Ovary (tissue), 9 donors: ENCODE results near the gene GPRC5C. TPM values are rescaled to one million over a fixed set of nuclear protein-coding genes. Genes with fewer than 3 reads are reported as not detected.

Source experiments
- DNase-seq, 5 donors: peaks; one replicate each; pipeline ENCODE4 v3.0.0-alpha.2; 2019 to 2020
- H3K27ac ChIP-seq, 2 donors: fragments of 200-600 bp; one replicate each; pipeline versions ENCODE4 v1.5.1 to v1.8.0; 2019 to 2022
- H3K27me3 ChIP-seq: fragments of 200-600 bp; one replicate; pipeline ENCODE4 v1.8.0; 2022
- H3K36me3 ChIP-seq: fragments of 200-600 bp; sonication (generic); one replicate; pipeline ENCODE4 v1.5.1; 2019
- H3K4me1 ChIP-seq: one replicate; pipeline ENCODE4 v1.8.1; 2013; ENCODE audit warnings: mild to moderate bottlenecking, moderate library complexity; ENCODE audit not compliant: insufficient read depth
- H3K4me3 ChIP-seq: fragments of 200-600 bp; sonication (generic); one replicate; pipeline ENCODE4 v1.5.1; 2017
- H3K9me3 ChIP-seq, 2 donors: fragments of 200-600 bp in 1 of 2; sonication (generic) in 1 of 2; one replicate each; pipeline versions ENCODE4 v1.5.1 to v1.8.1; 2013 to 2019; ENCODE audit warnings: mild to moderate bottlenecking in 1 of 2, moderate library complexity in 1 of 2
- EP300 ChIP-seq: sonication (generic); formaldehyde crosslinking; IDR thresholded peaks from one replicate; pipeline ENCODE4 v1.6.1; 2017; ENCODE audit warnings: antibody characterized with exemption
- POLR2A ChIP-seq: fragments of 450-650 bp; IDR thresholded peaks from one replicate; pipeline ENCODE4 v1.6.1; 2017; ENCODE audit warnings: antibody characterized with exemption, mild to moderate bottlenecking, moderate library complexity
- WGBS, 3 donors: extraction: QIAGEN DNeasy Blood & Tissue Kit in 1 of 3; methylation state at CpG; one replicate each; pipeline versions ENCODE4 v1.1.5 to v1.1.7; 2013 to 2017; 5-methylcytosine and 5-hydroxymethylcytosine counted together
- intact Hi-C, 4 donors: fragments of 100-400 bp; cut with DNase I; formaldehyde crosslinking; loops; one replicate each; pipeline versions ENCODE4 v1.11.0 to v1.15.1; 2022 to 2023
- polyA plus RNA-seq, 2 donors: library from polyadenylated mRNA; stranded (reverse); fragments of 200-250 nt in 1 of 2; fragments of 350-450 nt in 1 of 2; fragmentation: Illumina TruSeq in 1 of 2; extraction: RNeasy Lipid Tissue Mini Kit (QIAGEN cat#74804) in 1 of 2; gene quantifications; one replicate each; pipeline ENCODE4 v1.2.3, GENCODE V29; 2013 to 2014
- total RNA-seq, 7 donors: library from RNA; depleted of rRNA in 2 of 7; stranded (reverse); fragments of >200 nt in 2 of 7; fragmentation: NEBNext Ultra II Directional in 3 of 7; extraction: Animal tissue kit (Norgen Biotek cat#: 25700) in 3 of 7; gene quantifications; one replicate each; pipeline versions ENCODE4 v1.1.0 to v1.2.4, GENCODE V29; 2016 to 2023
- TF ChIP-seq, protein P1 (sequence below), 3 donors: fragments of 450-650 bp in 2 of 3; fragments of 200-600 bp in 1 of 3; IDR thresholded peaks; one replicate each; pipeline versions ENCODE4 v1.5.1 to v1.8.0; 2016 to 2022; ENCODE audit warnings: antibody characterized with exemption in 3 of 3, mild to moderate bottlenecking in 1 of 3
- donor health status: DM: no; HTN: no; CAD: no; lungs with moderate emphysema.
- donor health status: DM: no; HTN: no; CAD: no.
- donor health status: Bipolar disorder and iron deficiency.
- donor health status: DM: yes; HTN: yes; CAD: no.
- donor health status: DM: no; HTN: no; CAD: no.
- donor health status: DM: yes; HTN: yes; CAD: no.

Gene GPRC5C
- total and polyA plus RNA-seq, 9 donors = 3.7 to 133 (median 61.8) TPM

DNA sequence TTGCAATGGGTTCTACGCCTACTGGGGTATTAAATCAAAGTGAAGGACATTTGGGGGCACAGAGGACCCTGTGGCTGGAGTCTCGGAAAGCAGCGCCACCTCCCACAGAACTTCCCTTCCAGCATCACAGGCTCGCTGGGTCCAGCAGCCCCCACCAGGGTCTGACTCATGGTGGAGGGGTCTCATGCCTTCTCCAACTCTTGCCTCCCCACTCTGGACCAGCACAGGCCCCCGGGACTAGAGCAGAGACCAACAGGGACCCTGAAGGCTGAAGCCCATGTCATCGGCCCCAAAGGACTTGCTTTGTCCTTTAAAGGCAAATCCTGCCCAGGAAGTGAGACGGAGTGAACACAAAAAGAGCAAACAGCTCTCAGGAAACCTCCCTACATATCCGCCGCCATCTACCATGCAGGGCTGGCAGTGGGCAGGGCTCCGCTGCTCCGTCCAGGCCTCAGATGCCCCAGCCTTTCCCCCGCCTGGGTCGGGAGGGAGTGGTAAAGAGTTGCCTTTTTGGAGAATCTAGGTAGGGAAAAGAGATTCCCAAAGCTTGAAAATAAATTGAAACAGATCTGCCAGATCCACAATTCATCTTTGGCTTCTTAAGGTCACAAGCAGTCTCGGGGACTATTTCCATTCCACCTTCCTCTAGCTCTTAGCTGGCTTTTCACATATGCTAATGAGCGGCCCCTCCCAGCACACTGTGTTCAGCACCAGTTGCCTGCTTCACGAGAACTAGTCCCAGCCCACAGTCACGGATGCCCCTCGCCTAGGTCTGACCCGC lies 2.1 kb upstream of the GPRC5C start:
- Histone ChIP-seq H3K36me3 (no peaks in the 10 kb centered on the region), H3K9me3 (no peaks in the 10 kb centered on the region), H3K27ac (peak overlapping the region; percentile 77 to 96), H3K4me3 (peak overlapping the region; percentile 52), H3K4me1 (peaks cover 20% of the 10 kb centered on the region), H3K27me3 (no peaks in the 10 kb centered on the region)
- TF ChIP-seq POLR2A (no peak), EP300 (no peak)
- TF ChIP-seq, protein P1, sequence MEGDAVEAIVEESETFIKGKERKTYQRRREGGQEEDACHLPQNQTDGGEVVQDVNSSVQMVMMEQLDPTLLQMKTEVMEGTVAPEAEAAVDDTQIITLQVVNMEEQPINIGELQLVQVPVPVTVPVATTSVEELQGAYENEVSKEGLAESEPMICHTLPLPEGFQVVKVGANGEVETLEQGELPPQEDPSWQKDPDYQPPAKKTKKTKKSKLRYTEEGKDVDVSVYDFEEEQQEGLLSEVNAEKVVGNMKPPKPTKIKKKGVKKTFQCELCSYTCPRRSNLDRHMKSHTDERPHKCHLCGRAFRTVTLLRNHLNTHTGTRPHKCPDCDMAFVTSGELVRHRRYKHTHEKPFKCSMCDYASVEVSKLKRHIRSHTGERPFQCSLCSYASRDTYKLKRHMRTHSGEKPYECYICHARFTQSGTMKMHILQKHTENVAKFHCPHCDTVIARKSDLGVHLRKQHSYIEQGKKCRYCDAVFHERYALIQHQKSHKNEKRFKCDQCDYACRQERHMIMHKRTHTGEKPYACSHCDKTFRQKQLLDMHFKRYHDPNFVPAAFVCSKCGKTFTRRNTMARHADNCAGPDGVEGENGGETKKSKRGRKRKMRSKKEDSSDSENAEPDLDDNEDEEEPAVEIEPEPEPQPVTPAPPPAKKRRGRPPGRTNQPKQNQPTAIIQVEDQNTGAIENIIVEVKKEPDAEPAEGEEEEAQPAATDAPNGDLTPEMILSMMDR (IDR thresholded peaks at IDR 0.05) = no peak
- intact Hi-C loops = loop anchor here in 2 of 4 donors (2.0 kb wide), 2 partner anchors 23 to 25 kb away; no protein-coding TSS in a partner anchor
- peak; percentile 47 to 69 (median 53) for DNase-seq
- WGBS, 3 donors = 64 to 65% (median 65%) methylated on average over 19 of the region's 19 CpGs

DNA sequence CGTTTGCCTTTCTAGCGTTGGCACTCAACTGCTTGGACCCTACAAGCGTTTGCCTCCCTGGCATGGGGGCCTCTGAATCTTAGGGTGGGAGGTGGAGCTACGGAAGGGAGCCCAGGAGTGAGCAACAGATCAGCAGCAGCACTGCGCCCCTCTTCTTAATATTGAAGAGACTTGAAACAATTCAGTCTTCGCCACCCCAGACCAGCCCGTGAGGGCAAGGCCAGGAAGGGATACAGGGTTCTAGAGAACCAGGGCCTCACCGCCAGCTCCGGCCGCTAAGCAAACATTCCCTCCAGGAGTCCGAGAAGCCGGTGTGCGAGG lies 1.5 kb upstream of the GPRC5C start:
- H3K27me3 ChIP-seq = no peaks in the 10 kb centered on the region
- H3K4me1 ChIP-seq = peaks cover 20% of the 10 kb centered on the region
- TF ChIP-seq POLR2A = no peak
- no peak for TF ChIP-seq EP300
- TF ChIP-seq, protein P1 (IDR thresholded peaks at IDR 0.05) = no peak
- no peaks in the 10 kb centered on the region for H3K36me3 ChIP-seq
- 6 to 7% (median 6%) methylated on average over 13 of the region's 13 CpGs for WGBS, 3 donors
- peak overlapping the region; percentile 52 for H3K4me3 ChIP-seq
- peak overlapping the region; percentile 77 to 96 for H3K27ac ChIP-seq
- intact Hi-C loops = loop anchor here in 2 of 4 donors (2.0 kb wide), 2 partner anchors 22 to 24 kb away; no protein-coding TSS in a partner anchor
- no peaks in the 10 kb centered on the region for H3K9me3 ChIP-seq
- peak in 3 of 5 donors; percentile 68 to 72 (median 71) for DNase-seq

DNA sequence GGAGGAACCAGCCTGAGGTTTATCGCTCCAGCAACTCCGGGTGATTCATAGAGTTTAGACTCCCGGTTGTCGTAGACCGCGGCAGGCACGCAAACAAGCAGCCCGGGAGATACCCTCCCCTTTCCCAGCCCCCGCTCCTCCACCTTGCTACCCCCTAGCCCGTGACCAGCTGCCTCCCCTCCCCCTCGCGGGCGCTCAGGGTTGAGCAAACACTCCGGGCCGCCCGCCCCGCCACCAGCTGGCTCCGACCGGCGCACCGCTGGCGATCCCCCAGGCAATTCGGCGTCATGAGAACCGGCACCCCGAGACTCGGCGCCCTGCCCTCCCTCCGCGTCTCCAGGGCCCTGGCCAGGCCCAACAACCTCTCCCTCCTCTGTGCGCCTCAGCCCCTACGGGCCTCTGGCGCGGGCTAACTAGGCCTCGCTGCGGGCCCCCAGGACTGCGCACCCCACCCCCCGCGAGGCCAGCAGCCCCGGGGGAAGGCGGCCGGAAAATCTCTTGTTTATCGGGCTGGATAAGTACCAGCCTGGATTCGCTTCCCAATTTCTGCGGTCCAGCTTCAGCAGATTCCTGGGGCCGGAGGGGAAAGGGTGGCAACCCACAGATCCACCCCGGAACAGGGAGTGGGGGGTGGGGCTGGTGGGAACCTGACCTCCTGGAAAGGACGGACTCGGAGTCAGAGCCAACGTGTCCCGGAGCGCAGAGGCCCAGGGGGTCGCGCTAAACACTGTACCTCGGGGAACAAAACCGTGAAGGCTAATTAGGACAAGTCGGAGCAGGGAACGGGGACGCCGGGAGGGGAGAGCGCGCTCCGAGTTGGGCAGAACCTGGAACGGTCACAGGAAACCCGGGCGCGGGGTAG lies 951 bp upstream of the GPRC5C start:
- Histone ChIP-seq H3K4me3 (peak overlapping the region; percentile 52), H3K27me3 (no peaks in the 10 kb centered on the region), H3K9me3 (no peaks in the 10 kb centered on the region), H3K36me3 (no peaks in the 10 kb centered on the region), H3K27ac (peak overlapping the region; percentile 77 to 96), H3K4me1 (peaks cover 22% of the 10 kb centered on the region)
- peak; percentile 96 to 98 (median 98) for DNase-seq
- TF ChIP-seq, protein P1 (IDR thresholded peaks at IDR 0.05) = peak in 2 of 3 donors; percentile 17 to 21
- TF ChIP-seq POLR2A (peak; percentile 58), EP300 (no peak)
- WGBS, 3 donors = 1% methylated on average over 54 to 67 of the region's 67 CpGs
- intact Hi-C loops = loop anchor here in 2 of 4 donors (2.0 kb wide), 2 partner anchors 22 to 24 kb away; no protein-coding TSS in a partner anchor

DNA sequence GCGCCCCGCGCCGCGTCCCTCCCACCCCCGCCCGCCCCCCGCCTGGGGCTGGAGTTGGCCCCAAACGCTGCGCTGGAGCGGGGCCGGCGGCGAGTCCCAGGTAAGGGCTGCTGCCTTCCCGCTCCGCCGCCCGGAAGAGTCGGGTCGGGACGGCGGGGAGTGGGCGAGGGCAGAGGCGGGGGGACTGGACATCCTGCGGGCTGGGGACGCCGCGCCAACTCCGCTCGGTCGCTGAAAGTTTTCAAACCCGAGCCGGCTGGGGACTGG lies 469 bp downstream of the GPRC5C start:
- DNase-seq = peak in 1 of 5 donors; percentile 65

More for the DNA sequence above, 469 bp downstream of the GPRC5C start:
- Histone ChIP-seq H3K36me3 (no peaks in the 10 kb centered on the region), H3K27ac (peak overlapping the region; percentile 77 to 96), H3K27me3 (no peaks in the 10 kb centered on the region), H3K4me3 (peak overlapping the region; percentile 52), H3K4me1 (peaks cover 13% of the 10 kb centered on the region), H3K9me3 (no peaks in the 10 kb centered on the region)
- TF ChIP-seq, protein P1 (IDR thresholded peaks at IDR 0.05) = no peak
- TF ChIP-seq POLR2A (no peak), EP300 (no peak)
- WGBS, 3 donors = 0 to 3% (median 0%) methylated on average over 13 to 33 of the region's 33 CpGs
- intact Hi-C loops = no loop called here
